Stimulated activated effector memory CD8-positive, alpha-beta T cell treated with anti-CD3 and anti-CD28 coated beads, Interleukin-12 subunit alpha, Interleukin-12 subunit beta, amount 100 ng/mL, for 72 hours (primary cell): ENCODE results near the gene SBK2.
"Not testable (repeated sequence)": the region's sequence is repeated elsewhere in the genome, so short reads cannot be mapped to it uniquely, and the experiment has no call there.

Experiments used
- ATAC-seq: fragments of 150-1000 bp; cut with Tn5 transposase; 2 replicates; pipeline ENCODE4 v1.10.0; 2021
- DNase-seq, 2 donors: peaks; one replicate each; pipeline ENCODE4 v3.0.0; 2021 to 2022; ENCODE audit warnings: low spot score in 2 of 2
- H3K27ac Mint-ChIP-seq: one replicate; pipeline ENCODE4 v1.8.0; 2022; ENCODE audit warnings: mild to moderate bottlenecking, mixed read lengths
- H3K36me3 Mint-ChIP-seq: one replicate; pipeline ENCODE4 v1.8.0; 2022; ENCODE audit warnings: mild to moderate bottlenecking, mixed read lengths
- H3K4me1 Mint-ChIP-seq: one replicate; pipeline ENCODE4 v1.8.0; 2022; ENCODE audit warnings: mixed read lengths
- H3K4me3 Mint-ChIP-seq: one replicate; pipeline ENCODE4 v1.8.0; 2022; ENCODE audit warnings: mild to moderate bottlenecking, mixed read lengths
- H3K9me3 Mint-ChIP-seq: one replicate; pipeline ENCODE4 v1.8.0; 2022; ENCODE audit warnings: mixed read lengths

Gene SBK2, protein sequence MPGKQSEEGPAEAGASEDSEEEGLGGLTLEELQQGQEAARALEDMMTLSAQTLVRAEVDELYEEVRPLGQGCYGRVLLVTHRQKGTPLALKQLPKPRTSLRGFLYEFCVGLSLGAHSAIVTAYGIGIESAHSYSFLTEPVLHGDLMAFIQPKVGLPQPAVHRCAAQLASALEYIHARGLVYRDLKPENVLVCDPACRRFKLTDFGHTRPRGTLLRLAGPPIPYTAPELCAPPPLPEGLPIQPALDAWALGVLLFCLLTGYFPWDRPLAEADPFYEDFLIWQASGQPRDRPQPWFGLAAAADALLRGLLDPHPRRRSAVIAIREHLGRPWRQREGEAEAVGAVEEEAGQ

DNA sequence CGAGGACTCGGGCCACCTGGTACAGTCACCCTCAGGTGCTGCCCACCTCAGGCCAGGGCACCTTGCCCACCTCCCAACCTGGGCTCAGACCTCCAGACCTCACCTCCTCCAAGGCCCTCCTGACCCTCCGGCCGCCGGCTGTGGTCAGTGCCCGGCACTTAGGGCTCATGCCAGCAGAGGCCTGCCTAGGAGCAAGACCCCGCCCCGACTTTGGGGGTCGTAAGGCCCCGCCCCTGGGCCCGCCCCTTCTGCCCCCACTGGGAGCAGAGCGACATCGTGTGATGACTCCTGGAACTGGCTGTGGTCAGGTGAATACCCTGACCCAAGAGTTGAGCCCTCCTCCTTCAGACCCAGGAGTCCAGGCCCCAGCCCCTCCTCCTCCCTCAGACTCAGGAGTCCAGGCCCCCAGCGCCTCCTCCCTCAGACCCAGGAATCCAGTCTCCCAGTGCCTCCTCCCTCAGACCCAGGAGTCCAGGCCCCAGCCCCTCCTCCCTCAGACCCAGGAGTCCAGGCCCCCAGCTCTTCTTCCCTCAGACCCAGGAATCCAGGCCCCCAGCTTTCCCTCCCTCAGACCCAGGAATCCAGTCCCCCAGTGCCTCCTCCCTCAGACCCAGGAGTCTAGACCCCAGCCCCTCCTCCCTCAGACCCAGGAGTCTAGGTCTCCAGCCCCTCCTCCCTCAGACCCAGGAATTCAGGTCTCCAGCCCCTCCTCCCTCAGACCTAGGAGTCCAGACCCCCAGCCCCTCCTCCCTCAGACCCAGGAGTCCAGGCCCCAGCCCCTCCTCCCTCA lies at the start of gene SBK2:
Gene SBK2, minus strand, starts transcription at position 183 of the 790 bp plus-strand sequence. CDS start 839 bp downstream, outside the sequence.
- ATAC-seq (no peak), DNase-seq (no peak)
- Mint-ChIP-seq H3K4me3 (no peak within 1 kb of the TSS), H3K9me3 (no peaks in the 10 kb centered on the region), H3K36me3 (no peaks in the 10 kb centered on the region), H3K4me1 (no peaks in the 10 kb centered on the region), H3K27ac (no peak within 1 kb of the TSS)

DNA sequence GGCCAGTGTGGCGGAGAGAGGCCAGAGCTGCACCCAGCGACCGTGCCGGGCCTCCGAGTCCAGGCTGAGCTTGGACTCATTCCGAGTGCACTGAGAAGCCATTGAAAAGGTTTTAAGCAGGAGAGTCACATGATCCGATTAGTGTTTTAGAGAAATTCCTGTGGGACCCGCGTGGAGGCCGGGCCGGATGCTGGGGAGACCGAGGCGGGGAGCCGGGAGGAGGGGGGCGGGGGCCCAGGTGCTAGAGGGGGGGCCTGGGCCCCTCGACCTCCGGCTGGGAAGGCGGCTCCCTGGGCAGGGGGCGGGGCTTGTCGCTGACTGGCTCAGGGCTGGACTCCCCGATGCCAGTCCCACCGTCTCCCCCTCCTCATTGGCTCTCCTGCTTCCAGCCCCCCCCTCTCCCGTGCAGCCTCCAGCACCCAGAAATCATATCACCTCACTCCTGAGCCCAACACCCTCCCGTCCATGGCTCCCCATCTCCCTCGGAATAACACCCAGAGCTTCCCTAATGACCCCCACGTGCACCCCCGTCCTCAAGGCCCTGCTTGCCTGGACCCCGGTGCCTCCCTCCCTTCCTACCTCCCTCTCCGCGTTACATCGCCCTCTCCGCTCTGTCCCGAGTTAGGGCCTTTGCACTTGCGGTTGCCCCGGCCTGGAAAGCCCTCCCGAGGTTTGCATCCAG lies 48.9 kb upstream of the SBK2 start:
- H3K27ac Mint-ChIP-seq: peak overlapping the region; percentile 79
- peak; percentile 19 for ATAC-seq
- H3K36me3 Mint-ChIP-seq: no peaks in the 10 kb centered on the region
- H3K9me3 Mint-ChIP-seq: no peaks in the 10 kb centered on the region
- H3K4me3 Mint-ChIP-seq: peak overlapping the region; percentile 70
- peaks cover 38% of the 10 kb centered on the region for H3K4me1 Mint-ChIP-seq
- DNase-seq: no peak

DNA sequence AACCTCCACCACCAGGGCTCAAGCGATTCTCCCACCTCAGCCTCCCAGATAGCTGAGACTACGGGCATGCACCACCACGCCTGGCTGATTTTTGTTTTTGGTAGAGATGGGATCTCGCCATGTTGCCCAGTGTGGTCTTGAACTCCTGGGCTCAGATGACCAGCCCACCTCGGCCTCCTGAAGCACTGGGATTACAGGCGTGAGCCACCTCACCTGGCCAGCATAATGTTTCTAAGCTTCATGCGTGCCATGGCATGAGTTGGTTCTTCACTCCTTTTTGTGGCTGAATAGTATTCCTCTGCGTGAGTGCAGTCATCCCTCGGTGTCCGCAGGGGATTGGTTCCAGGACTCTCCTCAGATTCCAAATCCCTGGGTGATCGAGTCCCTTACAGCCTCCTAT lies 47.9 kb upstream of the SBK2 start:
- ATAC-seq: no peak
- H3K9me3 Mint-ChIP-seq: no peaks in the 10 kb centered on the region
- no peak for DNase-seq
- peak overlapping the region; percentile 70 for H3K4me3 Mint-ChIP-seq
- no peak overlapping the region for H3K27ac Mint-ChIP-seq
- peaks cover 6% of the 10 kb centered on the region for H3K36me3 Mint-ChIP-seq
- H3K4me1 Mint-ChIP-seq: peaks cover 41% of the 10 kb centered on the region

DNA sequence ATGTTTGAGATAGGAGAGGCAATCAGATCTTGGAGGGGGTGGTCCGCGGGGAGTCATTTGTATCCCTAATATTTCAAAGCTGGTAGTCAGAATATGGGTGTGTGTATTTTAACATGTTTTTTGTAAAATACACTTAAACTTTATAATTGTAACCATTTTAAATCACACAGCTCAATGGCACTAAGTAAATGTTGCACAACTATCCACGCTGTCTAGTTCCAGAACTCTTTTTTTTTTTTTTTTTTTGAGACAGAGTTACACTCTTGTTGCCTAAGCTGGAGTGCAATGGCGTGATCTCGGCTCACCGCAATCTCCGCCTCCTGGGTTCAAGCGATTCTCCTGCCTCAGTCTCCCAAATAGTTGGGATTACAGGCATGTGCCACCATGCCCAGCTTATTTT lies 47.0 kb upstream of the SBK2 start:
- H3K4me3 Mint-ChIP-seq, H3K9me3 Mint-ChIP-seq, H3K27ac Mint-ChIP-seq, DNase-seq, ATAC-seq: not testable (repeated sequence)
- Mint-ChIP-seq H3K36me3 (peaks cover 10% of the 10 kb centered on the region), H3K4me1 (peaks cover 47% of the 10 kb centered on the region)

DNA sequence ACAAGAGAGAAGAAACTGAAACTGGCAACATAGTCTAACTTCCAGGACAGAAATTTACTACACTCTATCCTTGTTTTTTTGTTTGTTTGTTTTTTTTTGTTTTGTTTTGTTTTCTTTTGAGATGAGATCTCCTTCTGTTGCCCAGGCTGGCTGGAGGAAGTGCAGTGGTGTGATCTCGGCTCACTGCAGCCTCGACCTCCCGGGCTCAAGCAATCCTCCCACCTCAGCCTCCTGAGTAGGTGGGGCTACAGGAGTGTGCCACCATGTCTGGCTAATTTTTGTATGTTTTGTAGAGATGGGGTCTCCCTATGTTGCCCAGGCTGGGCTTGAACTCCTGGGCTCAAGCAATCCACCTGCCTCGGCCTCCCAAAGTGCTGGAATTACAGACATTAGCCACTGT lies 45.4 kb upstream of the SBK2 start:
- H3K27ac Mint-ChIP-seq, ATAC-seq, DNase-seq, H3K9me3 Mint-ChIP-seq: not testable (repeated sequence)
- Mint-ChIP-seq H3K4me3 (peak overlapping the region; percentile 83), H3K4me1 (peaks cover 45% of the 10 kb centered on the region), H3K36me3 (peaks cover 15% of the 10 kb centered on the region)

DNA sequence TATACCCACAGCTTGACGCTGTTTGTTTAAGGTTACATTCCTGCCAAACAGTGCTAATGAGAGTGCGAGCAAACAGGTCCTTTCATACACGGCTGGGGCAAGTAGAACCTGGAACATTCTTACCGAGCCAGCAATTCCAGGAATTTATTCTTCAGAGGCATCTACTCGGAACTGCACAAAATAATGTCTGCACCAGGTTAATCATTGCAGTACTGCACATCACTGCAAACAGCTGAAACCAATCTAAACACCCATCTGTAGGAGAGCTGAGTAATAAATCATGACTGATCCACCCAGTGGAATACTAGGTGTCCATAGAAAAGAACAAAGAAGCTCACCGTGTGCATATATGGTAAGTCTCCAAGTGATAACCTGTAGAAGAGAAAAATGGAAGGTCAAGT lies 44.9 kb upstream of the SBK2 start:
- Mint-ChIP-seq H3K27ac (no peak overlapping the region), H3K4me1 (peaks cover 41% of the 10 kb centered on the region), H3K36me3 (peaks cover 19% of the 10 kb centered on the region), H3K4me3 (peak overlapping the region; percentile 83), H3K9me3 (no peaks in the 10 kb centered on the region)
- DNase-seq (no peak), ATAC-seq (no peak)

DNA sequence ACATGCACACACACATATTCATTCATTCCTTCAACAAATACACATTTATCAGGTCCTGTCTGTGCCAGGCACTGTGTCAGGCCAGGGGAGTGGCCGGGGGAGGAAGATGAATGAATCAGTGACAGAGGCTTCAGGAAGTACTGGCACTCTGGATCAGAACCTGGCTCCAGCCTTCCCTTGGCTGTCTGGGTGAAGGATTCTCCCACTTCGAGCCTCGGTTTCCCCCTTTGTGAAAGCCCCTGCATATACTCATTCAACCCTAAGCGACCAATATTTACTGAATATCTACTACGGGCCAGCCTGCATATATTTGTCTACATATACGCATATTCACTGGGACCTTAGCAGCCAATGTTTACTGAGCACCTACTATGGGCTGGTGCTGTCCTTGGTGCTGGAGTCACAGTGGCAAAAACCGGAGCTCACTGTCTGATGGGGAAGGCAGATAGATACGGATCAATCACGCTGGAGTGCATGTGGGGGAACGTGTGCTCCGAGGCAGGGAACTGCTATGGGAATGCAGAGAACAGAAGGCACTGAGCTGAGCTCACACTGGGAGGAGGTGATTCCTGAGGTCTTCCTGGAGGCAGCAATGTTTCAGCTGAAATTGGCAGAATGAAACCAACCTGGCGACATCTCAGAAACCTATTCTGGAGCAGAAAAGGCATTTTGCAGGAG lies 44.4 kb upstream of the SBK2 start:
- DNase-seq (no peak), ATAC-seq (peak; percentile 15)
- no peaks in the 10 kb centered on the region for H3K9me3 Mint-ChIP-seq

DNA sequence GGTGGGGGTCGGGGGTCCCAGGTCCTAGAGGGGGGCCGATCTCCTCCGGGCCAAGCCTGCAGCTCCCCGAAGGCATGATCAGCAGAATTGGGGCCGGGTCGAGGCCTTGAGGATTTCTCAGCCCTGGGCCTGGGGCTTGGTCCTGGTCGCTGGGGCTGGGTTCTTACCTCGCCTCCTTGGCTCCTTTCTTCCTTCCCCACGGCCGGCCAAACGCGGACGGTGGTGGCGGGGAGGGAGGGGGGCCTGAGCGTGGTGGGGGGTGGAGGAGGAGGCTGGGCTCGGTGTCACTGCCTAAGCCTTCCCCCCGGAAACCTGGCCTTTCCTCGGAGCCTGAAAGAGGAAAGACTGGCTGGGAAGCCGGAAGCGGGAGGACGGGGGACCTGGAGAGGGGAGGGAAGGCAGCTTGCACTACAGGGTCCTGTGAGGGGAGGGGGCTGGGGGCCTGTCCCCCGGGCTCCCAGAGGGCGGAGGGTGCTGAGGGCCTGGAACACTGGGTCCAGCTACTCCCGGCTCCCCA lies 43.8 kb upstream of the SBK2 start, which contains the start of gene ZNF579:
Gene ZNF579, minus strand, starts transcription at position 221 of the 517 bp plus-strand sequence. CDS start 1,209 bp downstream, outside the sequence.
- H3K4me1 Mint-ChIP-seq: peaks cover 30% of the 10 kb centered on the region
- peak; percentile 80 for ATAC-seq
- H3K27ac Mint-ChIP-seq: peak within 1 kb of the TSS; percentile 96
- H3K9me3 Mint-ChIP-seq: no peaks in the 10 kb centered on the region
- peaks cover 21% of the 10 kb centered on the region for H3K36me3 Mint-ChIP-seq
- H3K4me3 Mint-ChIP-seq: peak within 1 kb of the TSS; percentile 83
- DNase-seq: peak; percentile 55 to 88

More for the DNA sequence above, 44.4 kb upstream of the SBK2 start:
- peak overlapping the region; percentile 96 for H3K27ac Mint-ChIP-seq
- peak overlapping the region; percentile 83 for H3K4me3 Mint-ChIP-seq
- peaks cover 36% of the 10 kb centered on the region for H3K4me1 Mint-ChIP-seq
- H3K36me3 Mint-ChIP-seq: peaks cover 21% of the 10 kb centered on the region

DNA sequence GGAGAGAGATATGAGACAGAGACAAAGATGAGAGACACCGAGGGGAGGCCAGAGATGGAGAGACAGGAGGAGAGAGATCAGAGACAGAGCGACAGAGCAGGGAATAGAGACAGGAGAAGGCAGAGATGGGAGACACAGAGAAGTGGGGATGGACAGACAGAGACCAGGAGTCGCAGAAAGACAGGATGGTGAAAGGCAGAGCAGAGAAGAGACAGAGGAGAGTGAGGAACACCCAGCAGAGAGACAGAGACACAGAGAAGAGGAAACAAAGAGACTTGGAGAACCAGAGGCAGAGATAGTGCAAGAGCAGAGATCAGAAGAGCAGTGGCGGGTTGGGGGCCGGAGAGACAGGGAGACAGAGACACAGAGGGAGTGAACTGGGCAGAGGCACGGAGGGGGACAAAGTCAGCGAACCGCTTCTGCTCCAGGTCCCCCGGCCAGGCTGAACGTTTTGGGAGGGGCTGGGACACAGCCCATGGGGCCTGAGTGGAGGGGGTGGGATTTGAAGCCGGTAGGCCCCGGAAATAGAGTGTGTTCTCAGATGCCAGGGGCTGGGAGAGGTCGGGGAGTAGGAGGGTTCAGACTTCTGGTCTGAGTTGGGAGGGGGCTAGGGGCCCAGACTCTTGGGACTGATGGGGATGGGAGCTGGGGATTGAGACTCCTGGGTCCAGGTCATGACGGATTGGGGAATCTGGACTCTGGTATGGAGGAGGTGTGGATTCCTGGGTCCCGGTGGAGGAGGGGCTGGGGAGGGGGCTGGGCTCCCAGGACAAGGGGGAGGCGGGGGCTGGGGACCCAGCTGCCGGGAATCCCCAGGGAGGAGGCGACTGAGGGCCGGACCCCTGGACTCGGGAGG lies 43.1 kb upstream of the SBK2 start:
- H3K4me1 Mint-ChIP-seq: peaks cover 23% of the 10 kb centered on the region
- DNase-seq: no peak
- peak; percentile 36 for ATAC-seq
- H3K9me3 Mint-ChIP-seq: no peaks in the 10 kb centered on the region
- H3K4me3 Mint-ChIP-seq: peak overlapping the region; percentile 83
- peaks cover 21% of the 10 kb centered on the region for H3K36me3 Mint-ChIP-seq
- peak overlapping the region; percentile 96 for H3K27ac Mint-ChIP-seq

DNA sequence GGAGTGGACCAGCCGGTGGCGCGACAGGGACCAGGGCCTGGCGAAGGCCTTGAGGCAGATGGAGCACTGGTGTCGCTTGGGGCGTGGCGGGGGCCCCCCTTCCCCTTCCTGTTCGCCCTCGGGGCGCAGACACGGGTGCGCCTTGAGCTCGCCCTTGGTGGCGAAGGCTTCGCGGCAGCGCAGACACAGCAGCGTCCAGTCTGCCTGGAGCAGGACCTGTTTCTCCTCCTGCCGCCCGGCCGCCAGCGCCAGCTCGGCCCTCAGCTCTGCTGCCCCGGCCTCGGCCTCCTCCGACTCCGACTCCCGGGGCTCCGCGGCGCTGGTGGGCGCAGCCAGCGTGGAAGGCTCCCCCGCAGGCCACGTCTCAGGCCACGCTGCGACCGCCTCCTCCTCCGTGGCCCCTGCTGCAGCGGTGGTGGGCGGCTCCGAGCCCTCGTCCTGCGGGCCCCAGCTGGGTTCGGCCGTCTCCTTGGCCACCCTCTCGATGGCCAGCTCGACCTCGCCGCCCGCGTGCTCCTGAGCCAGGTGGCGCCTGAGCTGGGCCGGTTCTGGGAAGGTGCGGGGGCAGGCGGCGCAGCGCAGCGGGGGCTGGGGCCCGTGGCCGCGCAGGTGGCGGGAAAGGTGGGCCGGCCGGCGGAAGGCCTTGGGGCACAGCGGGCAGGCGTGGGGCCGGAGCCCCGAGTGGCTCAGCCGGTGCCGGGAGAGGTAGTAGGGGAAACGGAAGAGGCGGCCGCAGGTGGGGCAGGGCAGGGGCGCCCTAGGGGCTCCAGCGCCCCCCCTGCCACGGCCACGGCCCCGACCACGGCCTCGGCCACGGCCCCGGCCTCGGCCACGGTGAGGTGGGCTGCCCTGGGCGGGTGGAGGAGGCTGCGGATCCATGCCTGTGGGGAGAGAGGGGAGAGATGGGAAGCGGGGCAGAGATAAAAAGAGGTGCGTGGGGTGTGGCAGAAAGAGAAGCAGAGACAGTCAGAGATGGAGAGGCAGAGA lies 42.1 kb upstream of the SBK2 start:
- peak overlapping the region; percentile 96 for H3K27ac Mint-ChIP-seq
- H3K4me1 Mint-ChIP-seq: peaks cover 23% of the 10 kb centered on the region
- H3K9me3 Mint-ChIP-seq: no peaks in the 10 kb centered on the region
- H3K36me3 Mint-ChIP-seq: peaks cover 21% of the 10 kb centered on the region
- peak overlapping the region; percentile 83 for H3K4me3 Mint-ChIP-seq
- no peak for ATAC-seq
- DNase-seq: no peak

DNA sequence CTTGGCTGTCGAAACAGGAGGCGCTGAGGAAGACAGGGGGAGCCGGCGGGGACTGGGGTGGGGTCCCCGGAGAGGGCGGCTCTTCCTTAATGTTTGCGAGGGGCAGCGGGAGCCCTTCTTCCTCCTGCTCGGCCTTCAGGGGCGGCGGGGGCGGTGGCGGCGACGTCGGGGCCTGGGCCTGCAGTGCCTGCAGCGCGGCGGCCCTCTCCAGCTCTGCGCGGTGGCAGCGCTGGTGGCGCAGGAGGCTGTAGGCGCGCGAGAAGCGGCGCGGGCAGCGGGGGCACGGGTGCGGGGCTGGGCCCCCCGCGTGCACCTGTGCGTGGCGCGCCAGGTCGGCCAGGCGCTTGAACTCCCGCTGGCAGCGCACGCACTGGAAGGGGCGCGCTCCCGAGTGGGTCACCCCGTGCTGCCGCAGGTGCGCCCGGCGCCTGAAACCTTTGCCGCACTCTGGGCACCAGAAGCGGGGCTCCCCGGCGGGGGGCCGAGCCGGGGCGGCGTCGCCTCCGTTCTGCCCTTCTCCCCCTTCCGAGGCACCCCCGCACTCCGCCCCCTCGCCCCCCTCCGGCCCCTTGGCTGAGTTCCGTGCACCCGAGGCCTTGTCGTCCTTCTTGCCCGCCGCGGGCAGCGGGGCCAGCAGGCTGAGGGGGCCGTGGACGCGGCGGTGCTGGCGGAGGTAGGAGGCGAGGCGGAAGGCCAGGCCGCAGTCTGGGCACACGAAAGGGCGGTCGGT lies 41.3 kb upstream of the SBK2 start:
- ATAC-seq: no peak

DNA sequence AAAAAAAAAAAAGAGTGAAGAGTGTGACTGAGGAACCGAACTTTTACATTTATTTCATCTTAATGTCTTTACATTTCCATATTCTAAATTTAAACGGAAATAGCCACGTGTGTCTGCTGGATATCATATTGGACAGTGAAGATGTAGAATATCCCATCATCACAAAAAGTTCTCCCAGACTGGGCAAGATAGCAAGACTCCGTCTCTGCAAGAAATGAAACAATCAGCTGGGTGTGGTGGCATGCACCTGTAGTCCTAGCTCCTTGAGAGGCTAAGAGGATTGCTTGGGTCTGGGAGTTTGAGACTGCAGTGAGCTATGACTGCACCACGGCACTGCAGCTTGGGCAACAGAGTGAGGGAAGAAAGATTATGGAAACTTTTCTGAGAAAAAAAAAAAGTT lies 39.8 kb upstream of the SBK2 start:
- no peak overlapping the region for H3K27ac Mint-ChIP-seq
- no peak for DNase-seq
- H3K36me3 Mint-ChIP-seq: peaks cover 21% of the 10 kb centered on the region
- H3K9me3 Mint-ChIP-seq: no peaks in the 10 kb centered on the region
- peaks cover 18% of the 10 kb centered on the region for H3K4me1 Mint-ChIP-seq
- ATAC-seq: no peak
- H3K4me3 Mint-ChIP-seq: no peak overlapping the region

More for the DNA sequence above, 41.3 kb upstream of the SBK2 start:
- peaks cover 21% of the 10 kb centered on the region for H3K36me3 Mint-ChIP-seq
- H3K4me1 Mint-ChIP-seq: peaks cover 23% of the 10 kb centered on the region
- no peak for DNase-seq
- H3K9me3 Mint-ChIP-seq: no peaks in the 10 kb centered on the region
- no peak overlapping the region for H3K27ac Mint-ChIP-seq
- H3K4me3 Mint-ChIP-seq: no peak overlapping the region
